ENCODE measurements around the gene SPTSSA.

DNA sequence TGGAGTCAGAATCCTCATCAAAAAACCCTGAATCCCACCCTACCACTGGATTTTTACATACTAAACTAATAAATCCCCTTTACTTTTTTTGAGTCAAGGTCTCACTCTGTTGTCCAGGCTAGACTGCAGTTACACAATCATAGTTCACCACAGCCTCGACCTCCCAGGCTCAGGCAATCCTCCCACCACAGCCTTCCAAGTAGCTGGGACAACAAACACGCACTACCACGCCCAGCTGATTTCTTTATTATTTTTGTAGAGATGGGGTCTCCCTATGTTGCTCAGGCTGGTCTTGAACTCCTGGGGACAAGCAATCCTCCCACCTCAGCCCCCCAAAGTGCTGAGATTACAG is 24.3 kb downstream of the SPTSSA start:
- TF ChIP-seq POLR2A (IDR thresholded peaks at IDR 0.05) = no peak
- TF ChIP-seq, protein P1, sequence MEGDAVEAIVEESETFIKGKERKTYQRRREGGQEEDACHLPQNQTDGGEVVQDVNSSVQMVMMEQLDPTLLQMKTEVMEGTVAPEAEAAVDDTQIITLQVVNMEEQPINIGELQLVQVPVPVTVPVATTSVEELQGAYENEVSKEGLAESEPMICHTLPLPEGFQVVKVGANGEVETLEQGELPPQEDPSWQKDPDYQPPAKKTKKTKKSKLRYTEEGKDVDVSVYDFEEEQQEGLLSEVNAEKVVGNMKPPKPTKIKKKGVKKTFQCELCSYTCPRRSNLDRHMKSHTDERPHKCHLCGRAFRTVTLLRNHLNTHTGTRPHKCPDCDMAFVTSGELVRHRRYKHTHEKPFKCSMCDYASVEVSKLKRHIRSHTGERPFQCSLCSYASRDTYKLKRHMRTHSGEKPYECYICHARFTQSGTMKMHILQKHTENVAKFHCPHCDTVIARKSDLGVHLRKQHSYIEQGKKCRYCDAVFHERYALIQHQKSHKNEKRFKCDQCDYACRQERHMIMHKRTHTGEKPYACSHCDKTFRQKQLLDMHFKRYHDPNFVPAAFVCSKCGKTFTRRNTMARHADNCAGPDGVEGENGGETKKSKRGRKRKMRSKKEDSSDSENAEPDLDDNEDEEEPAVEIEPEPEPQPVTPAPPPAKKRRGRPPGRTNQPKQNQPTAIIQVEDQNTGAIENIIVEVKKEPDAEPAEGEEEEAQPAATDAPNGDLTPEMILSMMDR (IDR thresholded peaks at IDR 0.05) = no peak
